GM21381 (cell line): ENCODE measurements around the gene BHMT2.

Source experiments
- ATAC-seq: cut with Tn5 transposase; IDR thresholded peaks from one replicate; pipeline ENCODE4 v1.9.1; 2021; ENCODE audit warnings: mild to moderate bottlenecking, moderate library complexity; ENCODE audit not compliant: unreplicated experiment

BHMT2 gene, protein sequence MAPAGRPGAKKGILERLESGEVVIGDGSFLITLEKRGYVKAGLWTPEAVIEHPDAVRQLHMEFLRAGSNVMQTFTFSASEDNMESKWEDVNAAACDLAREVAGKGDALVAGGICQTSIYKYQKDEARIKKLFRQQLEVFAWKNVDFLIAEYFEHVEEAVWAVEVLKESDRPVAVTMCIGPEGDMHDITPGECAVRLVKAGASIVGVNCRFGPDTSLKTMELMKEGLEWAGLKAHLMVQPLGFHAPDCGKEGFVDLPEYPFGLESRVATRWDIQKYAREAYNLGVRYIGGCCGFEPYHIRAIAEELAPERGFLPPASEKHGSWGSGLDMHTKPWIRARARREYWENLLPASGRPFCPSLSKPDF

DNA sequence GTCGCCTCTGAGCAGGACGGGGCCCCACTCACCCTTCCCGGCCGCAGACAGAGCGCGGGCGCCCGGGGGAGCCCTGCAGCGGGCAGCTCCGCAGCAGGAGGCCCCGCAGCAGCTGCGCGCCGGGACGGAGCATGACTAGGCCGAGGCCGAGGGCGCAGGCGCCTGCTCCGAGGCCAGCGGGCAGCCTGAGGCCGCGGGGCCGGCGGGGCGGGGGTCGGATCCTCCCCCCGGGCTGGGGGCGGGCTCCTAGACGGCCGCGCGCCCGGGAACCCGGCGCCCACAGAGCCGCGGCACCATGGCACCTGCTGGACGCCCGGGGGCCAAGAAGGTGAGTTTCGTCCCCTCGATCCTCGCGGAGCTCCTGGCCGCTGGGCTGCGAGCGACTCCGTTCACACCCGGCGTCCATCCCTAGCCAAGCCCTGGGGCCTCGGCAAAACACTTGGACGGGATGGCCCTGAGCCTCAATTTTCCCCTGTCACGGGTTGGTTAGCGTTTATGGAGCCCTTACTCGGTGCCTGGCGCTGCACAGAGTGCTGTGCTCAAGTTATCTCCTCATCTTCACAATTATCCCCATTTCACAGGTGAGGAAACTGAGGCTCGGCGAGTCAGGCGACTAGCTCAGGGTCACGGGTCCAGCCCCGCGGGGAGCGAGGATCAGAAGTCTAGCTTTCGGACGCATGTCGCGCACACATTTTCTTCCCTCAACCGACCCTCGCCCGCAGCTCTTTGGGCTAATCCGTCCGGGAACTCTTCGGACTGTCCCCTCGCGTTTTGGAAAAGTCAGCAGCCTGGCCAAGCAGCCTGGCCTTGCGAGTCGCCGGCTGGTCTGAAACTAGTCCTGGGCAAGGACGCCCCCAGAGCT is at the start of gene BHMT2, which contains the start of gene DMGDH:
Gene BHMT2 (plus strand): TSS at position 280 of the 862 bp plus-strand sequence. CDS start 16 bp downstream, at position 296.
Gene DMGDH (minus strand): TSS at position 187 of the 862 bp plus-strand sequence. CDS start 54 bp downstream, at position 133.
- no peak for ATAC-seq

DNA sequence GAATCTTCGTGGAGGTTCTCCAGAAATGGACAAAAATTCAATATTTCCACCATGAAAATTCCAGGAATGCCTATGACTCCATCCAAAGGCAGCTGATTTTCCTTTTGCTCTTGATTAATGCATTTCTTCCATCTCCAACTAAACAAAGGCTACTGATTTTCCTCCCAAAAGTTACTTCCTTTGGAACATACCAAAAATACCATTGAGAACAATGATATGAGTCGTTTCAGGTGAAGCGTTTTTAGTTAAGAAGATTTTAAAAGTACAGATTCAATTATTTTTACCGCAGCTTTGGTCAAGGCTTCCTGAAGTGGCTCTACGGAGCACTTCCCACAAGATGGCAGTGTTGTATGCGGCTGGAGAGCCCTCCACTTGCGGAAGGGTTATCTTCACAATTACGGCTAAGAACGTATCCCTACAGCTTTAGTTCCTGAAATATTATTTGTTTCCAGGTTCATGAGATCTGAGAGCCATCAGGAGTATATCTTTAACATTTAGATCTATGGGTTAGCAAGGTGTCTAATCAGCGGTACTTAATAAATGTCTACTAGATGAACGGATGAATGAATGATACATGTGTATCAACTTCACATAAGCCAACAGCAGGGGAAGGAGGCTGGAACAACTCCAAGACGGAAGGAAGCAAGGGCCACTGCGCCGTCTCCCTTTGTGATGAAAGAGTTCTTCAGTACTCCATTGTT is 48.6 kb upstream of the BHMT2 start:
- ATAC-seq: no peak

DNA sequence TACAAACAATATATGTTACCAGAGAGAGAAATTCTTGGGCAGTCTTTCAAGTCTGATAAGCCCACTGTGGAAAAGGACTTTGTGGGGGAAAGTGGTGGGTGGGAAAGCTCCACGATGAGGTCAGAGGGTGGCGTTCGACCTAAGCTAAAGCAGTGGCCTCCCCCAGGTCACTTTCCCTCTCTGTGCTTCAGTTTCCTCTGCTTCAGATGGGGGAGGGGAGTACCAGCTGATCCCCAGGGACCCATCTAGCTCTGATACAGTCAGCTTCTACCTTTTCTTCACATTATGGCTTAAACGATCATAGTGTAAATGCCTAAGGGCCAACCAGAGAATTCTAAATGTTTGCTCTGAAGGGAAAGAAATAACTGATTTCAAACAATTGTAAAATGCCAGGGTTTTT is 47.8 kb upstream of the BHMT2 start:
- no peak for ATAC-seq

- ATAC-seq: no peak
These were observed 46.8 kb upstream of the BHMT2 start for GRCh38 chr5:79022771-79023170.

GRCh38 chr5:79023348-79023747 is 46.2 kb upstream of the BHMT2 start:
- no peak for ATAC-seq

DNA sequence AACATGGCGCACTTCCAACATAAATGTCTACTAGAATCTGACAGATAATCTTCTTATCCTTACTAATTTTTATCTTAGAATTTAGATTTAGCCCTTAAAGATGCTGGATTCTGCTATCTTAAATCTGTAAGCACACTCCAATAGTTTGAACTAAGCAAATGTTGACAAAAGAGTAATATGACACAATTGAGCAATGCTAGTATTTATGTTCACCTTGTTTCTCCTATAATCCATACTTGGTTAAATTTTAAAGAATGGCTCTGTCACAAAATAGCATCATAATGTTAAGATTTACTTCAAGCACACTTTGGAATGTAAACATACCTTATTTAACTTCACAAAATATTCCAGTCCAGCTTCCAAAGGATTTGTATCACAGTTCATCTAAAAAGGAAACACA is 45.6 kb upstream of the BHMT2 start:
- ATAC-seq: no peak

- no peak for ATAC-seq
These were observed 44.5 kb upstream of the BHMT2 start for GRCh38 chr5:79025054-79025472.

DNA sequence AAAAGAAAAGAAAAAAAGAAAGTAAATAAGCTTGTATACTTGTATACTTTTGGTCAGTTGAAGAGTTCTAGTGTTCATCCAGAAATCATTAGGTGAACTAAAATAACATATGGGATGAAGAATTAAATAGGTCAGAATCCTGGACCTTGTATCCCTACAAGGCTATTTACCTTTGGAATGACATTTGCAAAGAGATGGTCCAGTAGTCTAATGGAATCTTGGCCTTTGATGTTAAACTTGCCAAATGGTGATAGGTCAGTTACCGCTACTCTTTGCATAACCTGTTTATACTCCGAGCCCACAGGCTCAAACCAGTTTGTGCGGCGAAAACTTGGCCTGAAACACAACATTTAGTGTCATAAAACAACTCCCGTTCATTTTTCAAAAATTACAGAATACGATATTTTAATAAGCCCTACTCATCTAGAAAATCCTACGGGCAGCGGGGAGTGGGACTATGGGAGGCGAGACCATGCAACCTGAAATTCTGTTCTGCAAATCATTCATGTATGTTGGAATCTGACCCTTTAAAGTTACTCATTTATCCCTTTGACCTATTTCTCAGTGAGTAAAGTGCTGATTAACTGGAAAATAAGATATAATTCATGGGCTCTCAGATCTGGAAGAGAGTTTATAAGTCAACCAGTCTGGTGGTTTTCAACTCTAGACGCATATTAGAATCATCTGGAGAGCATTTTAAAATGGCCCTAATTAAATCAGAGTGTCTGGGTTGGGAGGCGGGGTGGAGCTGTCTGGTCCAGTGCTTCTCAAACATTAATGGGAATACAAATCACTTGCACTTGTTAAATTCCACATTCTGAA is 38.7 kb upstream of the BHMT2 start:
- ATAC-seq: no peak

DNA sequence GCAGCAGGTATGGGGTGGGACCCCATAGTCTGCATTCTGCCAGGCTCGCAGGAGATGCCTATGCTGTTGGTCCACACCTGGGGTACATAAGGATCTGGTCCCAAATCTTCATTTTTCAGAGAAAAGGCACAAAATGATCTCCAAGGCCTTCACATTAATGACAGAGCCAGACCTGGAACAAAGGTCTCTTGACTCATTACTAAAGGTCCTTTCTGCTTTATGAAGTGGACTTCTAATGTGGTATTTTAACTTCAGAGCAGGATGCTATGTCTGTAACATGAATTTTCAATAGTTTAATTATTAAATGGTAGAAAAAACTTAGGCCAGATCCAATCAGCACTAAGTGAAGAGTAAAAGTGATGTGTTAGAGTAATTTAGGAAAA is 38.1 kb upstream of the BHMT2 start:
- no peak for ATAC-seq

DNA sequence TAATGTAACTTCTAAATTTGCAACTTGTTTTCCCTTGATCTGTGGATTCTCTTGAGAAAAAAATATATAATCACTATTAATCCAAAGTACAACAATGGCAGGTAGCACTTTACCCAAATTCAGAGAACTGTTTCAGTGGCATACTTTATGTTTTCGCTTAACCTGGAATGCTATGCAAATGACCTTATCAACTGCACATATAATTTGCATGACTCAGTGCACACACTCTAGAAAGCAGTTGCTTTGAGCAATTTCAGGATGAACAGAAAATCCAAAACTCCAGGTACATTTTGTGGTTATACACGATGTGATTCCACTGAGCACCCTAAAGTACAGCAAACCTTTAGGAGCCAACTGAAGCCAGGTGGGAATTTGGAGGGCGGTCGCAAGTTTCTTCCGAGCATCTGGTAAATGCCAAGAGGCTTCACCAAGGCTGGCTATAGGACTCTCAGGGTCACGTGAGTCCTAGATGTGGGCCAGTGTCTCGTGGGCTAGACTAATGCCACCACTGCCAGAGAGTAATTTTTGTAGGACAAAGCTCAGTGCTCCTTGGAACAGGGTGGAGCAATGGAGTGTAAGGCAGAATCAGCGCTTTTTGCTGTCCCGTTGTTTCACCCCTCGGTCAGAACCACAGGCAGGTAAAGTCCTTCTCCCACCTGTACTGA is 37.4 kb upstream of the BHMT2 start:
- no peak for ATAC-seq

GRCh38 chr5:79032782-79033181 is 36.8 kb upstream of the BHMT2 start:
- no peak for ATAC-seq

- ATAC-seq: no peak
These were observed 34.3 kb upstream of the BHMT2 start for GRCh38 chr5:79035237-79035636.

- ATAC-seq: no peak
These were observed 32.8 kb upstream of the BHMT2 start for GRCh38 chr5:79036769-79037168.

DNA sequence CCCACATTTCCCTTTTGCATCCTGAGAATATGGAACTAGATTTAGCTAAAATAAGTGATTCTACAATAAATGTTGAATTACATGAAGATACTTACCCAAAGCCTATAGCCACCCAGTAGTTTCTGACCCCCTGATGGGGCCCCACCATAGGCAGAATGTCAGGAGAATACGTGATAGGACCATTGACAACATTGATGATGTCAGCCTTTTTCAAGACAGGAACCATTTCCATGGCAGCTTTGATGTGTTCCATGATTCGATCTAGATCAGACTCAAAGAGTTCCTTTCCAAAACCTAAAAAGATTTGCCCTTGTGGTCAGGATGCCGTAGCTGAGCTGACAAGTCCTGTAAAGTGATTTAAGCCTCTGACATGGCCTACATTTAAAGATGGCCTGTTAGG is 27.4 kb upstream of the BHMT2 start:
- no peak for ATAC-seq

GRCh38 chr5:79047199-79047598 is 22.4 kb upstream of the BHMT2 start:
- no peak for ATAC-seq

GRCh38 chr5:79048437-79048836 is 21.1 kb upstream of the BHMT2 start:
- no peak for ATAC-seq

- ATAC-seq: no peak
These were observed 19.1 kb upstream of the BHMT2 start for GRCh38 chr5:79050498-79050897.

DNA sequence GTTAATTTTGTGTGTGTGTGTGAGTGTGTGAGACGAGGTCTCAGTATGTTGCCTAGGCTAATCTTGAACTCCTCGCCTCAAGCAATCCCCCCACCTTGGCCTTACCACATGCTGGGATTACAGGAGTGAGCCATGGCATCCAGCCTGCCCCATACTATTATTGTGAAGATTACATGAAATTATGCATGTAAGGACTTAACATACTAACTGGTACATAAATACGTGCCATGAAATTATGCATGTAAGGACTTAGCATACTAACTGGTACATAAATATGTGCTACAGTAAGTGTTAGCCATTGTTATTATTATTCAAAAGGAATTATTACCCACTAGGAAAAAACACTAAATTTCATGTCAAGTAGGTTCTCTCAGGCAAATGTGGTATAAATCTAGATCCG is 16.2 kb upstream of the BHMT2 start:
- no peak for ATAC-seq

GRCh38 chr5:79055017-79055416 is 14.6 kb upstream of the BHMT2 start:
- ATAC-seq: no peak

- no peak for ATAC-seq
These were observed 12.7 kb upstream of the BHMT2 start for GRCh38 chr5:79056847-79057246.
